Measurements from ENCODE around the gene TNFRSF19. TPM values are rescaled to one million over a fixed set of nuclear protein-coding genes. Genes with fewer than 3 reads are reported as not detected.

The TNFRSF19 gene
- total RNA-seq, 5 donors from 2014 or later (not counting 1 experiment from before 2014, with no cell fraction given): 0.19 to 0.35 (median 0.24) TPM; not detected in 1

- H3K4me1 ChIP-seq (ENCODE audit: control insufficient read depth in 1 of 2, extremely low read depth in 1 of 2, insufficient read depth in 2 of 2, low read length in 2 of 2): no peaks in the 10 kb centered on the region
- Mint-ChIP-seq H3K27me3 (no peaks in the 10 kb centered on the region), H3K27ac (no peak overlapping the region), H3K36me3 (no peaks in the 10 kb centered on the region), H3K4me1 (peaks cover 0 to under 1% (median 0%) of the 10 kb centered on the region in 3 donors), H3K4me3 (no peak overlapping the region), H3K9me3 (peaks cover 4 to 16% (median 11%) of the 10 kb centered on the region in 3 donors)
- peaks cover 0 to 8% of the 10 kb centered on the region in 2 experiments for H3K27me3 ChIP-seq (replicated peaks in 1 of 2; ENCODE audit: control insufficient read depth in 2 of 2, extremely low read depth in 1 of 2, insufficient read depth in 2 of 2, low read length in 1 of 2)
- ATAC-seq (replicated peaks in 1 of 4) (no peak), DNase-seq (no peak)
- CTCF ChIA-PET: interaction anchor here in 1 of 2 donors (0.7 kb wide), 1 partner anchor 75 kb away, joined by 3 read pairs; no protein-coding TSS in a partner anchor
- H3K4me3 ChIP-seq (ENCODE audit: control insufficient read depth in 1 of 2, extremely low read depth in 1 of 2, low read length in 1 of 2): no peak overlapping the region
- POLR2A ChIA-PET: no interaction called here
- no peaks in the 10 kb centered on the region for H3K9me3 ChIP-seq
- H3K36me3 ChIP-seq (ENCODE audit: control insufficient read depth in 2 of 2, extremely low read depth in 1 of 2, insufficient read depth in 1 of 2, low read length in 1 of 2): no peaks in the 10 kb centered on the region
- WGBS (ENCODE audit: insufficient coverage): 100% methylated on average over 2 of the region's 2 CpGs
- no peak overlapping the region for H3K27ac ChIP-seq (ENCODE audit: low read length)
Measured at GRCh38 chr13:23684647-23685046, 114.4 kb downstream of the TNFRSF19 start.

GRCh38 chr13:23685416-23685815 is 115.2 kb downstream of the TNFRSF19 start:
- Histone ChIP-seq H3K27ac (ENCODE audit: low read length) (no peak overlapping the region), H3K27me3 (replicated peaks in 1 of 2; ENCODE audit: control insufficient read depth in 2 of 2, extremely low read depth in 1 of 2, insufficient read depth in 2 of 2, low read length in 1 of 2) (peaks cover 0 to 4% of the 10 kb centered on the region in 2 experiments), H3K9me3 (no peaks in the 10 kb centered on the region), H3K36me3 (ENCODE audit: control insufficient read depth in 2 of 2, extremely low read depth in 1 of 2, insufficient read depth in 1 of 2, low read length in 1 of 2) (no peaks in the 10 kb centered on the region), H3K4me1 (ENCODE audit: control insufficient read depth in 1 of 2, extremely low read depth in 1 of 2, insufficient read depth in 2 of 2, low read length in 2 of 2) (no peaks in the 10 kb centered on the region), H3K4me3 (ENCODE audit: control insufficient read depth in 1 of 2, extremely low read depth in 1 of 2, low read length in 1 of 2) (no peak overlapping the region)
- ChIA-PET POLR2A (interaction anchor here in 1 of 2 donors (0.7 kb wide), 1 partner anchor 18 kb away, joined by 4 read pairs; no protein-coding TSS in a partner anchor), CTCF (no interaction called here)
- H3K36me3 Mint-ChIP-seq: no peaks in the 10 kb centered on the region
- H3K9me3 Mint-ChIP-seq: peaks cover 4 to 16% (median 11%) of the 10 kb centered on the region in 3 donors
- H3K4me1 Mint-ChIP-seq: no peaks in the 10 kb centered on the region
- no peak overlapping the region for H3K4me3 Mint-ChIP-seq
- H3K27me3 Mint-ChIP-seq: no peaks in the 10 kb centered on the region
- no peak overlapping the region for H3K27ac Mint-ChIP-seq
- no CpG with 5 or more reads among the region's 1 CpG for WGBS (ENCODE audit: insufficient coverage)
- DNase-seq (no peak), ATAC-seq (replicated peaks in 1 of 4) (no peak)

GRCh38 chr13:23686948-23687347 is 116.7 kb downstream of the TNFRSF19 start:
- Mint-ChIP-seq H3K27me3 (no peaks in the 10 kb centered on the region), H3K4me3 (no peak overlapping the region), H3K27ac (no peak overlapping the region), H3K9me3 (peaks cover 4 to 16% (median 11%) of the 10 kb centered on the region in 3 donors), H3K4me1 (no peaks in the 10 kb centered on the region), H3K36me3 (no peaks in the 10 kb centered on the region)
- H3K36me3 ChIP-seq (ENCODE audit: control insufficient read depth in 2 of 2, extremely low read depth in 1 of 2, insufficient read depth in 1 of 2, low read length in 1 of 2): no peaks in the 10 kb centered on the region
- H3K27me3 ChIP-seq (replicated peaks in 1 of 2; ENCODE audit: control insufficient read depth in 2 of 2, extremely low read depth in 1 of 2, insufficient read depth in 2 of 2, low read length in 1 of 2): no peaks in the 10 kb centered on the region
- H3K27ac ChIP-seq (ENCODE audit: low read length): no peak overlapping the region
- ChIA-PET CTCF (no interaction called here), POLR2A (no interaction called here)
- DNase-seq (no peak), ATAC-seq (replicated peaks in 1 of 4) (no peak)
- H3K4me3 ChIP-seq (ENCODE audit: control insufficient read depth in 1 of 2, extremely low read depth in 1 of 2, low read length in 1 of 2): no peak overlapping the region
- no peaks in the 10 kb centered on the region for H3K9me3 ChIP-seq
- WGBS (ENCODE audit: insufficient coverage): no CpG with 5 or more reads among the region's 3 CpGs
- H3K4me1 ChIP-seq (ENCODE audit: control insufficient read depth in 1 of 2, extremely low read depth in 1 of 2, insufficient read depth in 2 of 2, low read length in 2 of 2): no peaks in the 10 kb centered on the region

- H3K27me3 Mint-ChIP-seq: no peaks in the 10 kb centered on the region
- no peak overlapping the region for H3K27ac Mint-ChIP-seq
- DNase-seq: no peak
- CTCF ChIA-PET: interaction anchor here in 1 of 2 donors (0.7 kb wide), 1 partner anchor 334 kb away, joined by 3 read pairs; no protein-coding TSS in a partner anchor
- ATAC-seq (replicated peaks in 1 of 4): no peak
- no peaks in the 10 kb centered on the region for H3K4me1 Mint-ChIP-seq
- Histone ChIP-seq H3K36me3 (ENCODE audit: control insufficient read depth in 2 of 2, extremely low read depth in 1 of 2, insufficient read depth in 1 of 2, low read length in 1 of 2) (no peaks in the 10 kb centered on the region), H3K9me3 (no peaks in the 10 kb centered on the region), H3K27ac (ENCODE audit: low read length) (no peak overlapping the region), H3K4me3 (ENCODE audit: control insufficient read depth in 1 of 2, extremely low read depth in 1 of 2, low read length in 1 of 2) (no peak overlapping the region), H3K4me1 (ENCODE audit: control insufficient read depth in 1 of 2, extremely low read depth in 1 of 2, insufficient read depth in 2 of 2, low read length in 2 of 2) (no peaks in the 10 kb centered on the region), H3K27me3 (replicated peaks in 1 of 2; ENCODE audit: control insufficient read depth in 2 of 2, extremely low read depth in 1 of 2, insufficient read depth in 2 of 2, low read length in 1 of 2) (no peaks in the 10 kb centered on the region)
- no peak overlapping the region for H3K4me3 Mint-ChIP-seq
- no peaks in the 10 kb centered on the region for H3K36me3 Mint-ChIP-seq
- H3K9me3 Mint-ChIP-seq: peaks cover 4 to 16% (median 11%) of the 10 kb centered on the region in 3 donors
- 100% methylated on average over 1 of the region's 5 CpGs for WGBS (ENCODE audit: insufficient coverage)
- POLR2A ChIA-PET: interaction anchor here (0.5 to 0.7 kb wide), 3 partner anchors 10 to 1270 kb away, joined by 3 to 4 read pairs (median 3); no protein-coding TSS in a partner anchor
Measured at GRCh38 chr13:23687614-23688013, 117.4 kb downstream of the TNFRSF19 start.

- ATAC-seq (replicated peaks in 1 of 4): no peak
- CTCF ChIA-PET: interaction anchor here in 1 of 2 donors (0.7 kb wide), 1 partner anchor 335 kb away, joined by 3 read pairs; no protein-coding TSS in a partner anchor
- H3K4me1 Mint-ChIP-seq: no peaks in the 10 kb centered on the region
Measured at GRCh38 chr13:23688336-23688735, 118.1 kb downstream of the TNFRSF19 start.

GRCh38 chr13:23690668-23691067 is 120.5 kb downstream of the TNFRSF19 start:
- POLR2A ChIA-PET: no interaction called here
- H3K36me3 Mint-ChIP-seq: no peaks in the 10 kb centered on the region

More at GRCh38 chr13:23688336-23688735, 118.1 kb downstream of the TNFRSF19 start:
- Mint-ChIP-seq H3K4me3 (no peak overlapping the region), H3K27me3 (no peaks in the 10 kb centered on the region), H3K36me3 (no peaks in the 10 kb centered on the region), H3K9me3 (peaks cover 4 to 16% (median 11%) of the 10 kb centered on the region in 3 donors), H3K27ac (no peak overlapping the region)
- H3K27ac ChIP-seq (ENCODE audit: low read length): no peak overlapping the region
- no peak for DNase-seq
- H3K4me3 ChIP-seq (ENCODE audit: control insufficient read depth in 1 of 2, extremely low read depth in 1 of 2, low read length in 1 of 2): no peak overlapping the region
- no peaks in the 10 kb centered on the region for H3K27me3 ChIP-seq (replicated peaks in 1 of 2; ENCODE audit: control insufficient read depth in 2 of 2, extremely low read depth in 1 of 2, insufficient read depth in 2 of 2, low read length in 1 of 2)
- H3K36me3 ChIP-seq (ENCODE audit: control insufficient read depth in 2 of 2, extremely low read depth in 1 of 2, insufficient read depth in 1 of 2, low read length in 1 of 2): no peaks in the 10 kb centered on the region
- H3K9me3 ChIP-seq: no peaks in the 10 kb centered on the region
- no peaks in the 10 kb centered on the region for H3K4me1 ChIP-seq (ENCODE audit: control insufficient read depth in 1 of 2, extremely low read depth in 1 of 2, insufficient read depth in 2 of 2, low read length in 2 of 2)
- POLR2A ChIA-PET: interaction anchor here (0.5 to 0.8 kb wide), 3 partner anchors 14 to 1270 kb away, joined by 3 to 4 read pairs (median 4); no protein-coding TSS in a partner anchor
- WGBS (ENCODE audit: insufficient coverage): no CpG with 5 or more reads among the region's 3 CpGs

More at GRCh38 chr13:23690668-23691067, 120.5 kb downstream of the TNFRSF19 start:
- H3K27ac Mint-ChIP-seq: no peak overlapping the region
- H3K4me3 Mint-ChIP-seq: no peak overlapping the region
- no peaks in the 10 kb centered on the region for H3K9me3 ChIP-seq
- no peak for ATAC-seq (replicated peaks in 1 of 4)
- H3K9me3 Mint-ChIP-seq: peaks cover 2% of the 10 kb centered on the region in 3 donors
- no peak overlapping the region for H3K4me3 ChIP-seq (ENCODE audit: control insufficient read depth in 1 of 2, extremely low read depth in 1 of 2, low read length in 1 of 2)
- peaks cover under 1 to 5% of the 10 kb centered on the region in 2 experiments for H3K4me1 ChIP-seq (ENCODE audit: control insufficient read depth in 1 of 2, extremely low read depth in 1 of 2, insufficient read depth in 2 of 2, low read length in 2 of 2)
- peaks cover under 1 to 4% (median 1%) of the 10 kb centered on the region in 3 donors for H3K4me1 Mint-ChIP-seq
- WGBS (ENCODE audit: insufficient coverage): 80% methylated on average over 2 of the region's 3 CpGs
- no peaks in the 10 kb centered on the region for H3K27me3 ChIP-seq (replicated peaks in 1 of 2; ENCODE audit: control insufficient read depth in 2 of 2, extremely low read depth in 1 of 2, insufficient read depth in 2 of 2, low read length in 1 of 2)
- H3K27ac ChIP-seq (ENCODE audit: low read length): no peak overlapping the region
- CTCF ChIA-PET: no interaction called here
- no peaks in the 10 kb centered on the region for H3K27me3 Mint-ChIP-seq
- DNase-seq: no peak
- H3K36me3 ChIP-seq (ENCODE audit: control insufficient read depth in 2 of 2, extremely low read depth in 1 of 2, insufficient read depth in 1 of 2, low read length in 1 of 2): no peaks in the 10 kb centered on the region
